HG02943 (cell line): ENCODE measurements around the gene GOLT1B.
A peak's percentile ranks its signal among the peaks of the same experiment; 100 is the strongest.
"Not testable (repeated sequence)": the region's sequence is repeated elsewhere in the genome, so short reads cannot be mapped to it uniquely, and the experiment has no call there.

Experiments used
- ATAC-seq: cut with Tn5 transposase; IDR thresholded peaks from one replicate; pipeline ENCODE4 v1.9.1; 2021; ENCODE audit warnings: mild to moderate bottlenecking, low read depth, moderate library complexity; ENCODE audit not compliant: unreplicated experiment

GOLT1B gene

GRCh38 chr12:21501258-21502163 is at the start of gene GOLT1B, which contains the start of gene RECQL:
Gene GOLT1B, plus strand, starts transcription at chr12:21501789. Its CDS starts 135 bp downstream, at chr12:21501924.
Gene RECQL, minus strand, starts transcription at chr12:21501635. Its CDS starts 2,065 bp downstream, at chr12:21499570.
- ATAC-seq, result peak; percentile 99

GRCh38 chr12:21453312-21453852 is 48.2 kb upstream of the GOLT1B start:
- no peak for ATAC-seq

- no peak for ATAC-seq
Measured at GRCh38 chr12:21456291-21456780, 45.3 kb upstream of the GOLT1B start.

GRCh38 chr12:21459474-21459873 is 42.1 kb upstream of the GOLT1B start:
- no peak for ATAC-seq

- not testable (repeated sequence) for ATAC-seq
Measured at GRCh38 chr12:21467334-21467733, 34.3 kb upstream of the GOLT1B start.

- no peak for ATAC-seq
Measured at GRCh38 chr12:21471294-21471693, 30.3 kb upstream of the GOLT1B start.

GRCh38 chr12:21472197-21472823 is 29.3 kb upstream of the GOLT1B start:
- no peak for ATAC-seq

GRCh38 chr12:21475552-21475951 is 26.0 kb upstream of the GOLT1B start:
- ATAC-seq, result no peak

- no peak for ATAC-seq
Measured at GRCh38 chr12:21476949-21477348, 24.6 kb upstream of the GOLT1B start.

GRCh38 chr12:21478756-21479455 is 22.7 kb upstream of the GOLT1B start:
- ATAC-seq, result no peak

- no peak for ATAC-seq
Measured at GRCh38 chr12:21483531-21483930, 18.1 kb upstream of the GOLT1B start.

GRCh38 chr12:21485998-21486397 is 15.6 kb upstream of the GOLT1B start:
- ATAC-seq, result no peak

- ATAC-seq, result no peak
Measured at GRCh38 chr12:21499765-21500164, 1.8 kb upstream of the GOLT1B start.

- ATAC-seq, result peak; percentile 7
Measured at GRCh38 chr12:21500786-21501257, 767 bp upstream of the GOLT1B start.

- peak; percentile 4 for ATAC-seq
Measured at GRCh38 chr12:21502164-21502496, 541 bp downstream of the GOLT1B start.

- ATAC-seq, result no peak
Measured at GRCh38 chr12:21502872-21503271, 1.3 kb downstream of the GOLT1B start.

- no peak for ATAC-seq
Measured at GRCh38 chr12:21505888-21506287, 4.3 kb downstream of the GOLT1B start.

GRCh38 chr12:21507849-21508248 is 6.3 kb downstream of the GOLT1B start:
- ATAC-seq, result no peak

- ATAC-seq, result peak; percentile 84
Measured at GRCh38 chr12:21509768-21510167, 8.2 kb downstream of the GOLT1B start.

- ATAC-seq, result no peak
Measured at GRCh38 chr12:21516281-21516680, 14.7 kb downstream of the GOLT1B start.

GRCh38 chr12:21518451-21518850 is 16.9 kb downstream of the GOLT1B start:
- ATAC-seq, result no peak
